ENCODE data around the gene HOXC6. TPM values are rescaled to one million over a fixed set of nuclear protein-coding genes. Genes with fewer than 3 reads are reported as not detected.

HOXC6 gene
- total and polyA plus RNA-seq, 10 of the 15 experiments (the other 5 are each of a cell fraction or from before 2014, with no cell fraction given) = 0.02 to 0.55 (median 0.45) TPM; not detected in 4

DNA sequence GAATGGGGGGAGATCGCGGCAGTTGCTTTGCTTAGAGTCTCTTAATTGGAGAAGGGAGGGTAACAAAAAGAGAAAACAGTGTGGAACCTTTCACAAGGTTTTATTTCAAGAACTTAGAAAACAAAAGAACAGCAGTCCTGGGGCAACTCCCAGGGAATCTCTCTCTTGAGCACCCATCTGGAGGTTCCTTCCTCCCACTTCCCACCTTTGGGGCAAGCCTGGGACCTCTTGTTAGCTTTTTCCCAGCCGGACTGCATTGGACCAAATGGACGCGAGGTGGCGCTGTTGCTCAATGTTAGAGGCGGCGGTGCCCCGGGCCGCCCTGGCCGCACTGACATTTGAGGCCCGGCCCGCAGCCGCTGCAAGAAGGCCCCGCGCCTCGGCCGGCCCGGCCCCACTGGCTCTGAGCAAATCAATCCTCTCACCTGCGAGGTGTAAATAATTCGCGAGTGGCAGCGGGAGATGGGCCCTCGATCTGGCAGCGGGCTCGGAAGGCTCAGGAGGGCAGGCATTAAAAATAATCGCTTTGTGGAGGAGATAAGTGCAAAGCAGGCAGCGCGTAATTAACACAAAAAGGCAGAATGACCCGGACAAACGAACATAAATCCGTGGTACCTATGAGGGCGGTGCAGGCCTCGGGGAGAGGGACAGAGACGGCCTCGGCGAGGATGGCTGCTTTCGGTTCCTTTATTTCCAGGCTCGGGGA lies 22.2 kb upstream of the HOXC6 start:
- DNase-seq (ENCODE audit: low read depth, low spot score) (no peak), ATAC-seq (peak; percentile 91), FAIRE-seq (peak; percentile 80)
- H3K4me2 ChIP-seq (ENCODE audit: control insufficient read depth, insufficient read depth) = peak overlapping the region; percentile 94
- ChIA-PET POLR2A (interaction anchor here (1.6 to 2.4 kb wide), 2 partner anchors 11 to 19 kb away, joined by 3 to 9 read pairs; no protein-coding TSS in a partner anchor), CTCF (interaction anchor here (0.6 to 6.1 kb wide), 24 partner anchors 10 to 386 kb away, joined by 3 to 105 read pairs (median 5); partner anchors contain the start of genes HOXC10, HOXC5, HOXC6 and SMUG1), RAD21 (ENCODE audit: unreplicated experiment) (interaction anchor here (0.6 to 4.5 kb wide), 19 partner anchors 12 to 210 kb away, joined by 3 to 38 read pairs (median 7); partner anchors contain the start of genes HOXC5, HOXC6 and SMUG1), SMC1A (ENCODE audit: uncharacterized antibody, unreplicated experiment) (interaction anchor here (0.6 to 3.4 kb wide), 17 partner anchors 11 to 210 kb away, joined by 3 to 37 read pairs (median 4); partner anchors contain the start of genes HOXC5 and SMUG1)
- under 1% methylated on average over 39 of the region's 39 CpGs for WGBS (ENCODE audit: insufficient coverage, insufficient replicate concordance, low lambda C conversion rate, missing lambda C conversion rate)
- peak overlapping the region; percentile 37 for H2AFZ ChIP-seq (ENCODE audit: control insufficient read depth, low read depth, low read length)
- intact Hi-C loops (cut with micrococcal nuclease; ENCODE audit: unreplicated experiment) (loop anchor here (1.0 to 10.0 kb wide), 6 partner anchors 15 to 369 kb away; no protein-coding TSS in a partner anchor), in situ Hi-C loops (cut with MboI) (no loop called here)
- peak overlapping the region; percentile 54; the same call in 1 of the 2 replicates for H3K4me3 ChIP-seq
- H3K9me3 ChIP-seq (replicated peaks; ENCODE audit: control insufficient read depth, insufficient read depth, low read length) = no peaks in the 10 kb centered on the region
- peaks cover 6% of the 10 kb centered on the region for H3K4me1 ChIP-seq (ENCODE audit: control insufficient read depth, insufficient read depth, low read length)
- peaks cover 33 to 34% of the 10 kb centered on the region in 2 experiments for H3K27me3 ChIP-seq (replicated peaks in 1 of 2; ENCODE audit: control insufficient read depth in 2 of 2, insufficient read depth in 2 of 2, low read length in 1 of 2)
- H3K9ac ChIP-seq (ENCODE audit: control insufficient read depth, insufficient read depth, low read length) = no peak overlapping the region
- H3K27ac ChIP-seq (ENCODE audit: control insufficient read depth, insufficient read depth) = no peak overlapping the region
- H3K36me3 ChIP-seq (ENCODE audit: control insufficient read depth in 2 of 2, insufficient read depth in 2 of 2, low read length in 1 of 2) = no peaks in the 10 kb centered on the region
- no TSS peak for BruUV-seq (replicated peaks)
- no peaks in the 10 kb centered on the region for H3K79me2 ChIP-seq (ENCODE audit: control insufficient read depth, insufficient read depth, low read length)
- H4K20me1 ChIP-seq (ENCODE audit: control insufficient read depth, insufficient read depth) = no peaks in the 10 kb centered on the region
- TF ChIP-seq, protein P1, sequence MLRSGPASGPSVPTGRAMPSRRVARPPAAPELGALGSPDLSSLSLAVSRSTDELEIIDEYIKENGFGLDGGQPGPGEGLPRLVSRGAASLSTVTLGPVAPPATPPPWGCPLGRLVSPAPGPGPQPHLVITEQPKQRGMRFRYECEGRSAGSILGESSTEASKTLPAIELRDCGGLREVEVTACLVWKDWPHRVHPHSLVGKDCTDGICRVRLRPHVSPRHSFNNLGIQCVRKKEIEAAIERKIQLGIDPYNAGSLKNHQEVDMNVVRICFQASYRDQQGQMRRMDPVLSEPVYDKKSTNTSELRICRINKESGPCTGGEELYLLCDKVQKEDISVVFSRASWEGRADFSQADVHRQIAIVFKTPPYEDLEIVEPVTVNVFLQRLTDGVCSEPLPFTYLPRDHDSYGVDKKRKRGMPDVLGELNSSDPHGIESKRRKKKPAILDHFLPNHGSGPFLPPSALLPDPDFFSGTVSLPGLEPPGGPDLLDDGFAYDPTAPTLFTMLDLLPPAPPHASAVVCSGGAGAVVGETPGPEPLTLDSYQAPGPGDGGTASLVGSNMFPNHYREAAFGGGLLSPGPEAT (IDR thresholded peaks at IDR 0.05; ENCODE audit: low read depth) = 0 out of 2 replicates have a peak, but pooled peaks have one; percentile 23
- TF ChIP-seq YY1 (IDR thresholded peaks at IDR 0.05; ENCODE audit: low read depth, low read length) (peak; percentile 66), MLLT1 (IDR thresholded peaks at IDR 0.05) (peak; percentile 47; the same call in 1 of the 2 replicates), FOXM1 (IDR thresholded peaks at IDR 0.05; ENCODE audit: low read depth, low read length) (peak; percentile 22; the same call in 1 of the 2 replicates), HDGF (IDR thresholded peaks at IDR 0.05) (no peak), RAD21 (IDR thresholded peaks at IDR 0.05; ENCODE audit: insufficient read depth, low read depth, low read length) (peak; percentile 91), NFXL1 (IDR thresholded peaks at IDR 0.05; ENCODE audit: borderline replicate concordance) (no peak), NFYA (IDR thresholded peaks at IDR 0.05; ENCODE audit: borderline replicate concordance, low read depth, low read length) (no peak), SUZ12 (IDR thresholded peaks at IDR 0.05; ENCODE audit: unreplicated experiment) (no peak), TAF1 (IDR thresholded peaks at IDR 0.05; ENCODE audit: borderline replicate concordance, low read depth, low read length) (no peak), LARP7 (IDR thresholded peaks at IDR 0.05) (peak; percentile 69; the same call in 1 of the 2 replicates), ZNF592 (IDR thresholded peaks at IDR 0.05) (no peak), EP300 (IDR thresholded peaks at IDR 0.05; ENCODE audit: borderline replicate concordance in 1 of 2, control insufficient read depth in 1 of 2, low read depth in 2 of 2, low read length in 2 of 2) (0 out of 4 replicates have a peak, but pooled peaks of 1 of the 2 experiments have one; percentile 15)

All from GM12878 (cell line).